Neural progenitor cell (in vitro differentiated cells): ENCODE measurements around the gene ARHGAP26. TPM values are rescaled to one million over a fixed set of nuclear protein-coding genes. Genes with fewer than 3 reads are reported as not detected.
"Not testable (repeated sequence)": the region's sequence is repeated elsewhere in the genome, so short reads cannot be mapped to it uniquely, and the experiment has no call there.

Experiments
- DNase-seq: peaks from one replicate; pipeline ENCODE4 v3.0.0-alpha.2; 2016; ENCODE audit warnings: low spot score
- H2AFZ ChIP-seq: fragments of 200-600 bp; sonication (generic); replicated peaks from 2 replicates; pipeline ENCODE4 v1.6.1; 2016; ENCODE audit warnings: antibody characterized with exemption
- H3F3A ChIP-seq: fragments of 200-600 bp; sonication (generic); 2 replicates; pipeline ENCODE4 v1.6.1; 2016; ENCODE audit warnings: antibody characterized with exemption, low read depth
- H3K27ac ChIP-seq: fragments of 200-600 bp; sonication (generic); 2 replicates; pipeline ENCODE4 v1.5.1; 2016; ENCODE audit warnings: mild to moderate bottlenecking
- H3K27me3 ChIP-seq: fragments of 200-600 bp; sonication (generic); 2 replicates; pipeline ENCODE4 v1.6.1; 2016; ENCODE audit warnings: mild to moderate bottlenecking, moderate library complexity
- H3K36me3 ChIP-seq: fragments of 200-600 bp; sonication (generic); 2 replicates; pipeline ENCODE4 v1.5.1; 2016
- H3K4me1 ChIP-seq: fragments of 200-600 bp; sonication (generic); 2 replicates; pipeline ENCODE4 v1.6.1; 2016; ENCODE audit warnings: mixed run types
- H3K4me2 ChIP-seq: fragments of 200-600 bp; sonication (generic); 2 replicates; pipeline ENCODE4 v1.6.1; 2016
- H3K4me3 ChIP-seq: fragments of 200-600 bp; sonication (generic); 2 replicates; pipeline ENCODE4 v1.5.1; 2016
- H3K79me2 ChIP-seq: fragments of 200-600 bp; sonication (generic); 2 replicates; pipeline ENCODE4 v1.6.1; 2016; ENCODE audit warnings: low read depth
- H3K9ac ChIP-seq: fragments of 200-600 bp; sonication (generic); 2 replicates; pipeline ENCODE4 v1.6.1; 2016
- H3K9me3 ChIP-seq: fragments of 200-600 bp; sonication (generic); 2 replicates; pipeline ENCODE4 v1.5.1; 2016; ENCODE audit warnings: low read depth
- H4K20me1 ChIP-seq: fragments of 200-600 bp; sonication (generic); 2 replicates; pipeline ENCODE4 v1.6.1; 2016; ENCODE audit warnings: low read depth
- H3K27ac Mint-ChIP-seq: 3 replicates; pipeline ENCODE4 v1.8.0; 2021; ENCODE audit warnings: mixed read lengths
- H3K27me3 Mint-ChIP-seq: 2 replicates; pipeline ENCODE4 v1.8.0; 2022; ENCODE audit warnings: low read depth, mild to moderate bottlenecking, inconsistent platforms, moderate library complexity, mixed read lengths; ENCODE audit not compliant: insufficient read depth
- H3K36me3 Mint-ChIP-seq: 3 replicates; pipeline ENCODE4 v1.8.0; 2021; ENCODE audit warnings: mixed read lengths
- H3K4me1 Mint-ChIP-seq: 3 replicates; pipeline ENCODE4 v1.8.0; 2021; ENCODE audit warnings: mixed read lengths
- H3K4me3 Mint-ChIP-seq: 3 replicates; pipeline ENCODE4 v1.8.0; 2021; ENCODE audit warnings: mild to moderate bottlenecking, moderate library complexity, mixed read lengths
- H3K9me3 Mint-ChIP-seq: 3 replicates; pipeline ENCODE4 v1.8.0; 2020; ENCODE audit warnings: mixed read lengths
- EZH2 ChIP-seq: fragments of 200-600 bp; sonication (generic); IDR thresholded peaks from 2 replicates; pipeline ENCODE4 v1.6.1; 2017; ENCODE audit warnings: antibody characterized with exemption, mild to moderate bottlenecking, moderate library complexity
- EZH2phosphoT487 ChIP-seq: fragments of 200-600 bp; sonication (generic); IDR thresholded peaks from 2 replicates; pipeline ENCODE4 v1.6.1; 2017; ENCODE audit warnings: antibody characterized with exemption
- total RNA-seq: library from RNA; depleted of rRNA; stranded (reverse); fragments of >200 nt; gene quantifications from 2 replicates; pipeline ENCODE4 v1.2.3, GENCODE V29; 2015; ENCODE audit warnings: low replicate concordance
- TF ChIP-seq, protein P1 (sequence below): fragments of 200-600 bp; sonication (generic); IDR thresholded peaks from 2 replicates; pipeline ENCODE4 v1.5.1; 2017; ENCODE audit warnings: antibody characterized with exemption, mild to moderate bottlenecking

ARHGAP26 gene
- total RNA-seq, 1 donor from 2014 or later: 7.0 TPM

DNA sequence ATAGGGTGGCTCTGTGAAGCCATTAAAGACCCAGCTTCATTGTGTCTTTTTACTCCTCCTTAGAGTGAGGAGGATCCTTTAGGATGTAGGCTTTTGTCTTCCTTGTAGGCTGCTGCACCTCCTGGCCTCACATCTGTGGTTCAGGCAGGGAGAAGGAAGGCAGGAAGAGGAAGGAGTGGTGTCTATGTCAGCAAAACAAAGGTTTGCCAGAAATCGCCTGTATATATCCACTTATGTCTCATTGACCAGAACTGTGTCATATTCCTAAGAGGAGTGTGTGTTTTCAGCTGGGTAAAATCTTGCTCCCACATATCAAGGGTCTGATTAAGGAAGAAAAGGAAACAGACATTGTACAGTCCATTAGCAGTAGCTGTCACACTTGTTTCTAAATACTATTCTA is 213.8 kb downstream of the ARHGAP26 start:
- no peak overlapping the region for H3K4me3 Mint-ChIP-seq
- peaks cover 2% of the 10 kb centered on the region for H3K27me3 Mint-ChIP-seq
- Histone ChIP-seq H4K20me1 (no peaks in the 10 kb centered on the region), H3K4me3 (no peak overlapping the region), H3K4me1 (peaks cover 35% of the 10 kb centered on the region), H3K4me2 (peak overlapping the region; percentile 25), H3K27ac (no peak overlapping the region), H3K9me3 (no peaks in the 10 kb centered on the region), H3F3A (peaks cover 21% of the 10 kb centered on the region), H3K79me2 (no peaks in the 10 kb centered on the region), H3K9ac (no peak overlapping the region), H3K27me3 (no peaks in the 10 kb centered on the region), H3K36me3 (no peaks in the 10 kb centered on the region), H2AFZ (no peak overlapping the region)
- H3K27ac Mint-ChIP-seq: peak overlapping the region; percentile 44
- DNase-seq: peak; percentile 21
- peaks cover 4% of the 10 kb centered on the region for H3K36me3 Mint-ChIP-seq
- TF ChIP-seq EZH2 (no peak), EZH2phosphoT487 (no peak)
- TF ChIP-seq, protein P1, sequence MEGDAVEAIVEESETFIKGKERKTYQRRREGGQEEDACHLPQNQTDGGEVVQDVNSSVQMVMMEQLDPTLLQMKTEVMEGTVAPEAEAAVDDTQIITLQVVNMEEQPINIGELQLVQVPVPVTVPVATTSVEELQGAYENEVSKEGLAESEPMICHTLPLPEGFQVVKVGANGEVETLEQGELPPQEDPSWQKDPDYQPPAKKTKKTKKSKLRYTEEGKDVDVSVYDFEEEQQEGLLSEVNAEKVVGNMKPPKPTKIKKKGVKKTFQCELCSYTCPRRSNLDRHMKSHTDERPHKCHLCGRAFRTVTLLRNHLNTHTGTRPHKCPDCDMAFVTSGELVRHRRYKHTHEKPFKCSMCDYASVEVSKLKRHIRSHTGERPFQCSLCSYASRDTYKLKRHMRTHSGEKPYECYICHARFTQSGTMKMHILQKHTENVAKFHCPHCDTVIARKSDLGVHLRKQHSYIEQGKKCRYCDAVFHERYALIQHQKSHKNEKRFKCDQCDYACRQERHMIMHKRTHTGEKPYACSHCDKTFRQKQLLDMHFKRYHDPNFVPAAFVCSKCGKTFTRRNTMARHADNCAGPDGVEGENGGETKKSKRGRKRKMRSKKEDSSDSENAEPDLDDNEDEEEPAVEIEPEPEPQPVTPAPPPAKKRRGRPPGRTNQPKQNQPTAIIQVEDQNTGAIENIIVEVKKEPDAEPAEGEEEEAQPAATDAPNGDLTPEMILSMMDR: no peak
- H3K9me3 Mint-ChIP-seq: peaks cover 17% of the 10 kb centered on the region
- H3K4me1 Mint-ChIP-seq: peaks cover 41% of the 10 kb centered on the region

DNA sequence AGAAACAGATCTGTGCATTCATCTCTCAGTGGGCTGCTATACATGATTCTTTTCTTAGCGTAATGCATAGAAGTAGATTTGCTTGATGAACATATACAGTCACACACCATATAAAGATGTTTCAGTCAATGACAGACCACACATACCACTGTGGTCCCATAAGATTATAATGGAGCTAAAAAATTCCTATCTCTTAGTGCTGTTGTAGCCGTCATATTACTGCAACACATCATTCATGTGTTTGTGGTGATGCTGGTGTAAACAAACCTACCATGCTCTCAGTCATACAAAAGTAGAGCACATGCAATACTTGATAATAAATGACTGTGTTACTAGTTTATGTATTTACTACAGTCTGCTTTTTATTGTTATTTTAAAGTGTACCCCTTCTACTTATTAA is 214.3 kb downstream of the ARHGAP26 start:
- TF ChIP-seq, protein P1: no peak
- TF ChIP-seq EZH2phosphoT487 (no peak), EZH2 (no peak)
- Mint-ChIP-seq H3K4me1 (peaks cover 37% of the 10 kb centered on the region), H3K27ac (no peak overlapping the region), H3K27me3 (peaks cover 2% of the 10 kb centered on the region), H3K36me3 (peaks cover 4% of the 10 kb centered on the region), H3K9me3 (peaks cover 17% of the 10 kb centered on the region), H3K4me3 (no peak overlapping the region)
- Histone ChIP-seq H3K9ac (no peak overlapping the region), H3K4me3 (no peak overlapping the region), H3K9me3 (no peaks in the 10 kb centered on the region), H3K27ac (no peak overlapping the region), H3K4me2 (no peak overlapping the region), H3K79me2 (no peaks in the 10 kb centered on the region), H3K36me3 (no peaks in the 10 kb centered on the region), H4K20me1 (no peaks in the 10 kb centered on the region), H3F3A (peaks cover 21% of the 10 kb centered on the region), H2AFZ (no peak overlapping the region), H3K27me3 (no peaks in the 10 kb centered on the region), H3K4me1 (peaks cover 32% of the 10 kb centered on the region)
- no peak for DNase-seq

DNA sequence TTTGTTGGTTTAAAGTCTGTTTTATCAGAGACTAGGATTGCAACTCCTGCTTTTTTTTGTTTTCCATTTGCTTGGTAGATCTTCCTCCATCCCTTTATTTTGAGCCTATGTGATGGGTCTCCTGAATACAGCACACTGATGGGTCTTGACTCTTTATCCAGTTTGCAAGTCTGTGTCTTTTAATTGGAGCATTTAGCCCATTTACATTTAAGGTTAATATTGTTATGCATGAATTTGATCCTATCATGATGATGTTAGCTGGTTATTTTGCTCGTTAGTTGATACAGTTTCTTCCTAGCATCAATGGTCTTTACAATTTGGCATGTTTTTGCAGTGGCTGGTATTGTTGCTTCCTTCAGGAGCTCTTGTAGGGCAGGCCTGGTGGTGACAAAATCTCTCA is 219.1 kb downstream of the ARHGAP26 start:
- H3K27ac Mint-ChIP-seq, H3K9me3 ChIP-seq, H3K4me1 Mint-ChIP-seq, H3K4me2 ChIP-seq, H3K4me1 ChIP-seq, H3F3A ChIP-seq, H3K79me2 ChIP-seq, H3K9ac ChIP-seq, H3K36me3 ChIP-seq, H3K27me3 ChIP-seq, H3K27me3 Mint-ChIP-seq, H3K4me3 Mint-ChIP-seq, H2AFZ ChIP-seq, H3K4me3 ChIP-seq, H4K20me1 ChIP-seq, H3K36me3 Mint-ChIP-seq, H3K27ac ChIP-seq, DNase-seq: not testable (repeated sequence)
- peaks cover 34% of the 10 kb centered on the region for H3K9me3 Mint-ChIP-seq

DNA sequence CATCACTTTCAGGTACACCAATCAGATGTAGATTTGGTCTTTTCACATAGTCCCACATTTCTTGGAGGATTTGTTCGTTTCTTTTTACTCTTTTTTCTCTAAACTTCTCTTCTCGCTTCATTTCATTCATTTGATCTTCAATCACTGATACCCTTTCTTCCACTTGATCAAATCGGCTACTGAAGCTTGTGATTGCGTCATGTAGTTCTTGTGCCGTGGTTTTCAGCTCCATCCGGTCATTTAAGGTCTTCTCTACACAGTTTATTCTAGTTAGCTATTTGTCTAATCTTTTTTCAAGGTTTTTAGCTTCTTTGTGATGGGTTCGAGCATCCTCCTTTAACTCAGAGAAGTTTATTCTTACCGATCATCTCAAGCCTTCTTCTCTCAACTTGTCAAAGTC is 219.9 kb downstream of the ARHGAP26 start:
- H3K9me3 Mint-ChIP-seq: peaks cover 34% of the 10 kb centered on the region
- not testable (repeated sequence) for H4K20me1 ChIP-seq, H3K4me3 Mint-ChIP-seq, H3K9me3 ChIP-seq, H3K27me3 Mint-ChIP-seq, H3K4me2 ChIP-seq, H3K4me1 ChIP-seq, H3K27ac Mint-ChIP-seq, H3K27me3 ChIP-seq, H3K36me3 ChIP-seq, H3K27ac ChIP-seq, H3K79me2 ChIP-seq, H3F3A ChIP-seq, H3K4me1 Mint-ChIP-seq, H3K36me3 Mint-ChIP-seq, DNase-seq, H2AFZ ChIP-seq, H3K9ac ChIP-seq, H3K4me3 ChIP-seq
